ENCODE data around the gene ANAPC13. TPM values are rescaled to one million over a fixed set of nuclear protein-coding genes. Genes with fewer than 3 reads are reported as not detected.

The ANAPC13 gene
- total RNA-seq, 3 donors from 2014 or later: 28.9 to 44.6 (median 36.4) TPM

DNA sequence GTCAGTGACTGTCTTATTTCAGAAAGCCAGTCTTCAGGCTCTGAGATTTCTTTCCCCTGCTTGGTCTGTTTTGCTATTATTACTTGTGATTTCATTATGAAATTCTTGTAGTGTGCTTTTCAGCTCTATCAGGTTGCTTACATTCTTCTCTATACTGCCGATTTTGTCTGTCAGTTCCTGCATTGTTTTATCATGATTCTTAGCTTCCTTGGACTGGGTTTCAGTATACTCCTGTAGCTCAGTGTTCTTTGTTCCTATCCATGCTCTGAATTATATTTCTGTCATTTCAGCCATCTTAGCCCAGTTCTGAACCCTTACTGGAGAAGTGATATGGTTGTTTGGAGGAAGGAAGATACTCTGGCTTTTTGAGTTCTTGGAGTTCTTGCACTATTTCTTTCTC is 40.5 kb upstream of the ANAPC13 start:
- ATAC-seq: no peak
- Histone ChIP-seq H3K4me3 (no peak overlapping the region), H3K9me3 (peaks cover 34% of the 10 kb centered on the region), H3K4me1 (ENCODE audit: low read depth) (no peaks in the 10 kb centered on the region), H3K36me3 (ENCODE audit: low read depth) (no peaks in the 10 kb centered on the region)
- DNase-seq: no peak
- TF ChIP-seq CTCF (IDR thresholded peaks at IDR 0.05): no peak
- intact Hi-C loops (cut with DNase I, micrococcal nuclease): no loop called here

- Histone ChIP-seq H3K9me3 (peaks cover 34% of the 10 kb centered on the region), H3K36me3 (ENCODE audit: low read depth) (no peaks in the 10 kb centered on the region), H3K4me3 (no peak overlapping the region), H3K4me1 (ENCODE audit: low read depth) (no peaks in the 10 kb centered on the region)
- TF ChIP-seq CTCF (IDR thresholded peaks at IDR 0.05): no peak
- ATAC-seq: no peak
- DNase-seq: no peak
- intact Hi-C loops (cut with DNase I, micrococcal nuclease): no loop called here
Measured at GRCh38 chr3:134525293-134525692, 39.5 kb upstream of the ANAPC13 start.

- no peak for TF ChIP-seq CTCF (IDR thresholded peaks at IDR 0.05)
- ATAC-seq: no peak
Measured at GRCh38 chr3:134522541-134522940, 36.8 kb upstream of the ANAPC13 start.

DNA sequence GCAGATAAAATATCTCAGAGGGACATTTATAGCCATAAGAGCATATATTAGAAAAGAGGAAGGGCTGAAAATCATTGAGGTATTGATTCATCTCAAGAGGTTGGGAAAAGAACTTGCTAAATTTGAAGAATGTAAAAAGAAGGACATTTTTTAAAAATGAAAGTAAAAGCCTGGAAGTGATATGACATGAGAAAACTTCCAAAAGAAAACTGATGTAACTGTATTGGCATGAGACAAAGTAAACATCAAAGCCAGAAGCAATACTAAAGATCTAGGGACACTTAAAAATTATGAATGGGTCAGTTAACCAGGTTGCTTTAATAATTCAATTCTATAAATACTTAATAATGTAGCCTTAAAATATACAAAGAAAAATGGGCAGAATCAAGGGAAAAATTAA is 32.0 kb upstream of the ANAPC13 start:
- Histone ChIP-seq H3K36me3 (ENCODE audit: low read depth) (no peaks in the 10 kb centered on the region), H3K4me1 (ENCODE audit: low read depth) (no peaks in the 10 kb centered on the region), H3K4me3 (no peak overlapping the region), H3K9me3 (peaks cover 14% of the 10 kb centered on the region)
- TF ChIP-seq CTCF (IDR thresholded peaks at IDR 0.05): no peak
- DNase-seq (no peak), ATAC-seq (no peak)
- intact Hi-C loops (cut with DNase I, micrococcal nuclease): no loop called here

More at GRCh38 chr3:134522541-134522940, 36.8 kb upstream of the ANAPC13 start:
- DNase-seq: no peak
- no peaks in the 10 kb centered on the region for H3K4me1 ChIP-seq (ENCODE audit: low read depth)
- H3K36me3 ChIP-seq (ENCODE audit: low read depth): no peaks in the 10 kb centered on the region
- intact Hi-C loops (cut with DNase I, micrococcal nuclease): no loop called here
- H3K4me3 ChIP-seq: no peak overlapping the region
- H3K9me3 ChIP-seq: peaks cover 43% of the 10 kb centered on the region

DNA sequence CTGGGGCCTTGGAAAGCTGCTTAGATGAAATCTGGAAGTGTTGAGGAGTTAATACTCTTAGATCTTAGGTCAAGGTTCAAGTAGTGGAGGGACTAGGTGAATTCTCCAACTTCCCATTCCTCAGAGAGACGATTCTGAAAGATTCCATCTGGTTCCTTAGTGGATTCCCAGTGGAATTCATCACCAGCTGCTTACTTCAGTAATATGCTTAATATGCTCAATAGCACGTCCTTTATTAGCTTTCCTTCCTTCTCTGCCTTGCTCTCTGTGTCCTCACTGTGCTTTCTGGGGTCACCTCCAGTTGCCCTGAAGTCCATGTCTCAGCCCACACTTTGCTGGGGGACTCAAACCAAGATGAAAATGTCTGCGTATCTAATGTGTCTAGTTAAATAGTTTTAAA is 31.1 kb upstream of the ANAPC13 start:
- Histone ChIP-seq H3K4me3 (no peak overlapping the region), H3K36me3 (ENCODE audit: low read depth) (no peaks in the 10 kb centered on the region), H3K4me1 (ENCODE audit: low read depth) (no peaks in the 10 kb centered on the region), H3K9me3 (peaks cover 9% of the 10 kb centered on the region)
- no peak for ATAC-seq
- intact Hi-C loops (cut with DNase I, micrococcal nuclease): no loop called here
- no peak for TF ChIP-seq CTCF (IDR thresholded peaks at IDR 0.05)
- DNase-seq: no peak

GRCh38 chr3:134511500-134511899 is 25.7 kb upstream of the ANAPC13 start:
- no peak overlapping the region for H3K4me3 ChIP-seq
- ATAC-seq: no peak
- DNase-seq: no peak
- intact Hi-C loops (cut with DNase I, micrococcal nuclease): no loop called here
- H3K36me3 ChIP-seq (ENCODE audit: low read depth): no peaks in the 10 kb centered on the region
- H3K4me1 ChIP-seq (ENCODE audit: low read depth): no peaks in the 10 kb centered on the region
- H3K9me3 ChIP-seq: no peaks in the 10 kb centered on the region
- no peak for TF ChIP-seq CTCF (IDR thresholded peaks at IDR 0.05)
